ENCODE data around the gene SHANK1.

SHANK1 gene

DNA sequence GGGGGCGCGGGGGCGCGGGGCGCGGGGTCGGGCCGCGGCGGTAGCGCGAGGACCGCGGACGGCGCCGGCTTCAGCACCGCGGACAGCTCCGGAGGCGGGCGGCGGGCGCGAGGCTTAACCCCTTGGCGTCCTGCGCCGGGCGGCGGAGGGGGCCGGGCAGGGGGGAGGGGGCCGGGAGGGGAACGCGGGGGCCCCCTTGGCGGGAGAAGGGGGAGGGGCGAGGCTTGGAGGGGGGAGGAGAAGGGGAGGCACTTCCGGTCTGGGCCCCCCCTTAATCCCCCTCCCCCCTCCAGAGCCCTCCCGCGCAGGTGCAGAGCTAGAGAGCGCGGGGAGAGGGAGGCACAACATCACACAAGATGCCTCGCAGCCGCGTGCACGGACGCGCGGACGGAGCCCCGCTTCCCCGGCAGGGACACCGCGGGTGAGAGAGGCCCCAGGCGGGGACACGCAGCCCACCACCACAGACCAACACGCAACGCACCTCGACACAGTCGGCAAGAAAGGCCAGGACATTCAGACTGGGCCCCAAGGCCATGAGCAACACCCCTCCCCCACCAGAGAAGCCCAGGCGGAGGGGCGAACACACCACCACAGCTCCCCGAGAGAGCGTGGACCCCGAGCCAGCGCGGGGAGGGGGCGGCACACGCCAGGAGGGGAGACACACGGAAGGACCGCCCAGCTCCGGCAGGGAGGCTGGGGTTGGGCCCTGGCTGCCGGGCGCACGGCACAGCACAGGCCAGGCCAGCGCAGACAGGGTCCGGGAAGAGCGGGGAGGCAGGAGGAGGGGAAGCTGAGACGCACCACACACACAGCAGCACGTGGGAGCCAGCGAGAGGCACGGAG, 24.1 kb downstream of the SHANK1 start:
- DNase-seq (ENCODE audit: low read depth): no peak
- no peak overlapping the region for H3K4me3 ChIP-seq (ENCODE audit: low read depth, low read length)

DNA sequence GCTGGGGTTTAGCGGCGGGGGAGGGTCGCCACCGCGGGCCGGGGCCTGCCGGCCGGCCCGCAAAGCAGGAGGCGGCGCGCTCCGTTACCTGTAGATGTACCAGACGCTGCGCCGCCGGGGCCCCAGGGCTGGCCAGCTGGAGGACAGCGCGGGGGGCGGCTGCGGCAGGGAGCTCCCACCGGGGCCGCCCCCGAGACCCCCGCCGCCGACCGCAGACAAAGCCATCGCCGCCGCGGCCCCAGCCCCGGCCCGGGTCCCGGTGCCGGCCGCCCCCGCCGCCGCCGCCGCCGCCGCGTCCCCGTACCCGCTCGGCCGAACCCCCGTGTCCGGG, 24.8 kb downstream of the SHANK1 start:
- no peak overlapping the region for H3K4me3 ChIP-seq (ENCODE audit: low read depth, low read length)

DNA sequence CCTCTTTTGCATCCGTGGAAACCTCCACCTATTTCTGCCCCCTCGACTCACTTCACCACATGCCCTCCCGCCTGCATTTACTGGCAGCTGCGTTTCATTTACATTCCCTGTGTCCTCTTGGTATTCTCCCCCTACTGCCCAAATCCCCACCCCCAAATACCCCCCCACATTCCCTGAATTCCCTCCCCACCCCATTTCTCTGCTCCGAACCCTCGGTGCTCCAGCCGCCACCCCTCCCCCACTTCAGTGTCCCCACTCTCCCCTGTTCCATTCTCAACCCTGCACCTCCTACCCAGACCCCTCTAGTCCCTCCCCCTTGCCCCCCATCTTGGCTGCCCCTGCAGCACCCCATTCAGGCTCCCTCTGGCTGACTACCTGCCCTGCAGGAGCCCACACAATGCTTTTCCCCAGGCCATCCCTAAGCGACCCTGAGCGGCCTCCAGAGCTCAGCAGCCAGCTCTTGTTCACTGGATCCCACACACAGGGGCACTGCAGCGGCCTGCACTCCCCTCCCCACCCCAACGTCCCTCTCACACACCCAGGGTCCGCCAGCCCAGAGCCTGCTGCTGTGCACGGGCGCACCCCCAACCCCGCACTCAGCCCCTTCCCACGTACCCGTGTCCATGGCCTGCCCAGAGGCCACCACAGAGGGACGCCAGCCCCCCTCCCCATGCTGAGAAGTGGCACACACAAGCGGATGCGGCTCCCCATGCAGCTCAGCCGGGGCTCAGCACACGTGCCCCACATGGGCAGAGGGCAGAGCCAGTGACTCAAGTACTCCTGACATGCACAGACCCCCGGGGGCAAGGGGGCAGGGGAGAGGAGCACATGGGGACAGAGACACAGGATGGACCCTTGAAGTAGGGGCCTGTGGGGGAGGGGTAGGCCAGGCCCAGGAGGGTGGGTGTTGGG, 26.3 kb downstream of the SHANK1 start:
- no peak overlapping the region for H3K4me3 ChIP-seq (ENCODE audit: low read depth, low read length)
- DNase-seq (ENCODE audit: low read depth): no peak

More for the DNA sequence above, 24.8 kb downstream of the SHANK1 start:
- DNase-seq (ENCODE audit: low read depth): no peak

DNA sequence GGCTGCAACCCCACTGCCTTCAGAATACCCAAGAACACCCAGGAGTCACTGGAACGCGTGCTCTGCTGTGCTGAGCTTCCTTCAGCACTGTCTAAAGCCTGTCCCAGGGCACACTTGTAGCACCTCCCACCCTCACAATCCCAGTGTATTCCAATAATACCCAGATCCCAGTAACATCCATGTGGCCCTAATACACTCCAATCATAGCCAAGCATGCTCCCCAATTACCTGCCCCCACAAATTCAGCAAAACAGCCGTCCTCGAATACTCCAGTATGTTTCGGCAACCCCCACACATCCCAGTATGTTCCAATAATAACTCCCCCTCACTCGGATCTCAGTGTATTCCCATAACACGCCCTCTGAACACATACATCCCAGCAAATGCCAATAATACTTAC, 29.2 kb downstream of the SHANK1 start:
- DNase-seq (ENCODE audit: low read depth): no peak
- H3K4me3 ChIP-seq (ENCODE audit: low read depth, low read length): no peak overlapping the region

DNA sequence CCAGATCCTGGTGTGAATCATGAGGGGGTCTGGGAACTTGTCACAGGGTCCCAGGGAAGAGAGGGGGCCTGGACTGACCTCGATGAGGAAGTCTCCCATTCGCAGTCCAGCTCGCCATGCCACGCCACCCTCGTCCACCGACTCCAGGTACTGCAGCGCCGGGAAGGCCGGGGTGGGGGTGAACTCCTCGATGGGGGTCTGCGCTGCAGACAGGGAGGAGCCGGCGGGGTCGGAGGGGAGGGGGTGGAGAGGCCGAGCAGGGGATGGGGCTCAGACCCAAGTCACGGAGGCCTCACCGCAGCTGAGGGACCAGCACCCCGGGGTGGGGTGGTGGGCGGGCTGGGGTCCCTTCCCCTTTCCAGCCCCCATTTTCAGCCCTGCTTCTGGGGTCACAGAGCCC, 30.8 kb downstream of the SHANK1 start:
- DNase-seq (ENCODE audit: low read depth): no peak

DNA sequence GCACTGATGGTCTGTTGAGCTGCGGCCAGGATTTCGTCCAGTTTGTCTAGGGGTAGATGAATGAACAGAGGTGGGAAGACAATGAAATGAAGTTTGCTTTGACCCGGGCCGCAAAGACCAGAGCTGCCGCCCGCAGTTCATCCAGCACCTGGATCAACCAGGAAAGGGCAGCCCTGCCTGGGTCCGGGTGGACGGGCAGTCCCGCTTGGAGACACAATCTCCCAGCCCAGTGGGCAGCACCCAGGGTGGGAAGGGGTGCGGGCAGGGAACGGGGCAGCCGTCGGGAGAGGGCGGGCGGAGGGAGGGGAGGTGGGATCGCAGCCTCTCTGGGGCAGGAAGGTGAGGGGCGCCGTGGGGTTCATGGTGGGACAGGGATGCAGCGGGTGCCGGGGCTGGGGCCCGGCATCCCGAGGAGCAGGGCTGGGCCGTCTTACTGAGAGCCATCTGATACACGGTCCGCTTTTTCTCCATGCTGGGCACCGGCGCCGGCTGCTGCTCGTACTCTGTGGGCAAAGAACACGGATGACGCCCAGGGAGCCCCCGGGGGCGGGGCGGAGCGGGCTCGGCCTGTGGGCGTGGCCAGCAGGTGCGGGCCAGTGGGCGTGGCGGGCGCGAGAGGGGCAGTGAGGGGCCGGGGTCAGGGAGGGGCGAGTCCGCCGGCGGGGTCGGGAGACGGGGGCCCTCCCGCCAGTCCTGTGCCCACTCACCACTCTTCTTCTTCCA, 33.1 kb downstream of the SHANK1 start:
- no peak for DNase-seq (ENCODE audit: low read depth)
- H3K4me3 ChIP-seq (ENCODE audit: low read depth, low read length): no peak overlapping the region

More for the DNA sequence above, 30.8 kb downstream of the SHANK1 start:
- H3K4me3 ChIP-seq (ENCODE audit: low read depth, low read length): no peak overlapping the region

DNA sequence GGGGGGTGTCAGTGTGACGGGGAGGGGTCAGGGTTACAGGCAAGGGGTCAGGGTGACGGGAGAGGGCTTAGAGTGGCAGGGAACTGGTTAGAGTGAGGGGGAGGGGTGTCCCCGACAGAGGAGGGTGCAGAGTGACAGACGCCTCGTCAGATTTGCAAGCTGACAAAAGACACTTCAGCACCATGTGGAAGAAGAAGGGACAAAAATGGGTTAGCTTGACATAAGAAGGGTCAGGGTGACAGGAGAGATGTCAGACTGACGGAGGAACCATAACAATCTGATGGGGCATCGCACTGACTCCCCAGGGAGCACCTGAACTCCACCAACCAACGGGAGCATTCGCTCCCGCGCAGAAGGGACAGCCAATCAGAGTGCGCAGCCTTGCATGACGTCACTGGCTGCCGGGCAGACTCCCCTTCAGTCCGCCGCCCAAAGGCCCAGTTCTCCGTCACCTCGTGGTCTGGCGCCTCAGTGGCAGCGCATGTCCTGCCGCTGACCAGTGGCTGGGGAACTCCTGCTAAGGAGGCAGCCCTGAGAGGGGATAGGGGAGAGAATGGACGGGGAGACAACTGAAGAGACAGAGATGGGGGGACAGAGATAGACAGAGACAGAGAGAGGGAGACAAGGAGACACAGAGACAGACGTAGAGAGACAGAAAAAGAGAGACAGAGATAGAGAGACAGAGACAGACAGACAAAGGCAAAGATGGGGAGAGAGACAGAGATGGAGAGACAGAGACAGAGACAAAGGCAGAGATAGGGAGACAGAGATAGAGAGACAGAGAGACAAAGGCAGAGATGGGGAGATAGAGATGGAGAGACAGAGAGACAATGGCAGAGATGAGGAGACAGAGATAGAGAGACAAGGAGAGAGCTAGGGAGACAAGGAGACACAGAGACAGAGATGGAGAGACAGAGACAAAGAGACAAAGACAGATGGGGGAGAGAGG, 40.2 kb downstream of the SHANK1 start:
- peak; percentile 19 for DNase-seq (ENCODE audit: low read depth)
- H3K4me3 ChIP-seq (ENCODE audit: low read depth, low read length): no peak overlapping the region

DNA sequence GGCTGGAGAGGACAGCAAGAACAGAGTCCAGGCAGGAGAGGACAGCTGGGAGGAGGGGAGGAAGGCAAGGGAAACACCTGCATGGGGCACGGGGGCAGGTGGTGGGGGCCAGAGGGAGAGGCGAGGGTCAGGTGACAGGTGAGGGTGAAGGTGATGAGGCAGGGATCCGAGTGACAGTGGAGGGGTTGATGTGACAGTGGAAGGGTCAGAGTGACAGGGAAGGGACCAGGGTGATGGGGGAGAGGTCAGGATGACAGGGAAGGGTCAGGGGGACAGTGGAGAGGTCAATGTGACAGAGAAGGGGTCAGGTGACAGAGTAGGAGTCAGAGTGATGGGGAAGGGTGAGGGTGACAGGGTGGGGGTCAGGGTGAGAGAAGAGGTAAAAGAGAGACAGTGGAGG, 41.3 kb downstream of the SHANK1 start:
- DNase-seq (ENCODE audit: low read depth): no peak

DNA sequence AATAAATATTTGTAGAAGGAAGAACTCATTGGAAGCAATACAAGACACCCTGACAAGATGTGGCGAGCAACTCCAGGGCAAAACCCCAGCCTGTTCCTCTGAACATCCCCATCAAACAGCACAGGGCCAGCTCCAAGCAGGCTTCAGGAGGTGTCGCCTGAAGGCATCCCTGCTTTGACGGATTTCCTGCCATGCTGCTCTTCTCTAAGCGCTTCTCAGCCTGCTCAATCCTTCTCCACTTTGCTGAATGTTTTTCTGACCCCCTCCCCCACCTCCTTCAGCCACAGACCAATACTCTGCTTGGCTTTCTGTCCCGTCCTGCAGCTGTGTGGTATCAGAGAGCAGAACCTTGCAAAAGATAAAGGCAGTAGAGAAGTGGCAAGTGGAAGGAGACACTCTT, 42.0 kb downstream of the SHANK1 start:
- H3K4me3 ChIP-seq (ENCODE audit: low read depth, low read length): no peak overlapping the region
- no peak for DNase-seq (ENCODE audit: low read depth)

More for the DNA sequence above, 41.3 kb downstream of the SHANK1 start:
- no peak overlapping the region for H3K4me3 ChIP-seq (ENCODE audit: low read depth, low read length)

DNA sequence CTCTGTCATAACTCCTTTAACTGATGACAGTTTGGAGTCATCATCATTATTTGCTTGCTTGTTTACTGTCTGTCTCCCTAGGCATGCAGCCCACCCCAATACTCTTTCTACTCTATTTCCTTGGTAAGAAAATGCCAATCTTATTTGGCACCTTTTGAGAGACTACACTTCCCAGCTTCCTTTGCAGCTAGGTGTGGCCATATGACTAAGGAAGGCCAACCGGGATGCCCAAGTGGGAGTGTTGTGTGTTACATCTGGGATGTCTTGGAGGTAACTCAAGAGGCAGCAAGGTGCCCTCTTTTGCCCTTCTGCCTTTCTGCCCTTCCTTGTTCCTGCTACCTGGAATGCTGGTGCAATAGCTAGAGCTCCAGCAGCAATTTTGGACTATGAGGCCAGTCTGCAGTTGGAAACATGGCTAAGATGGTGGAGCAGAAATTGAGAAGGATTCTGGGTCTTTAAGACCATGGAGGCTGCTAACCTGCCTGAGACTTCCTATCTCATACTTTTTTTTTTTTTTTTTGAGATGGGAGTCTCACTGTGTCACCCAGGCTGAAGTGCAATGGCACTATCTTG, 42.9 kb downstream of the SHANK1 start:
- no peak for DNase-seq (ENCODE audit: low read depth)
- H3K4me3 ChIP-seq (ENCODE audit: low read depth, low read length): no peak overlapping the region

DNA sequence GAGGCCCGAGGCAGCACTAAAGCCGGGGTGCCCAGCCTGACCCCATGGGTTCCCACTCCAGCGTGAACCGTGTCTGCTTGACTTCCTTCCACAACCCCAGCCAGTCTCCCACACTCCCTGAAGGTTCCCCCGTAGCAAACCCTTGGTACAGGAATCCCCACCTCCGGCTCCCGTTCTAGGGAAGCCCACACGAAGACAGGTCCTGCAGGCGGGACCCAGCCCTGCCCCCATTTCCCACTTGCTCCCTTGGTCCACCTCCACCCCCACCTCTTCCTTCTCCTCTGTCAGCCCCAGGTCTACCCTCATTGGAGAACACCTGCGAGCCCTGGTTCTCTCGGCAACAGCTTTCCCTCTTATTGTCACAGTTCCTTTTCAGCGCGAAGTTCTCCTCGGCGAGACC, 46.5 kb downstream of the SHANK1 start:
- DNase-seq (ENCODE audit: low read depth): no peak
- no peak overlapping the region for H3K4me3 ChIP-seq (ENCODE audit: low read depth, low read length)

DNA sequence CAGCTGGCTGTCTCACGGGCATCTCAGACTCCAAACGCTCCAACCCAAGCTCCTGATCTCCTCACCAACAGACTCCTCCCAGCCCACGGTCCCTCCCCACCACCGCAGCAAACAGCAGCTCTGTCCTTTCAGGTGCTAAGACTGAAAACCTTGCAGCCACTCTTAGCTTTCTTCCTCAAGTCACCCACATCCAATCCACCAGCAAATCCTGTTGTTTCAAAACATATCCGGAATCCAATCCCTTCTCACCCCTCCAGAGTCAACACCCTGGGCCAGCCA, 49.6 kb downstream of the SHANK1 start:
- H3K4me3 ChIP-seq (ENCODE audit: low read depth, low read length): no peak overlapping the region
- DNase-seq (ENCODE audit: low read depth): no peak

DNA sequence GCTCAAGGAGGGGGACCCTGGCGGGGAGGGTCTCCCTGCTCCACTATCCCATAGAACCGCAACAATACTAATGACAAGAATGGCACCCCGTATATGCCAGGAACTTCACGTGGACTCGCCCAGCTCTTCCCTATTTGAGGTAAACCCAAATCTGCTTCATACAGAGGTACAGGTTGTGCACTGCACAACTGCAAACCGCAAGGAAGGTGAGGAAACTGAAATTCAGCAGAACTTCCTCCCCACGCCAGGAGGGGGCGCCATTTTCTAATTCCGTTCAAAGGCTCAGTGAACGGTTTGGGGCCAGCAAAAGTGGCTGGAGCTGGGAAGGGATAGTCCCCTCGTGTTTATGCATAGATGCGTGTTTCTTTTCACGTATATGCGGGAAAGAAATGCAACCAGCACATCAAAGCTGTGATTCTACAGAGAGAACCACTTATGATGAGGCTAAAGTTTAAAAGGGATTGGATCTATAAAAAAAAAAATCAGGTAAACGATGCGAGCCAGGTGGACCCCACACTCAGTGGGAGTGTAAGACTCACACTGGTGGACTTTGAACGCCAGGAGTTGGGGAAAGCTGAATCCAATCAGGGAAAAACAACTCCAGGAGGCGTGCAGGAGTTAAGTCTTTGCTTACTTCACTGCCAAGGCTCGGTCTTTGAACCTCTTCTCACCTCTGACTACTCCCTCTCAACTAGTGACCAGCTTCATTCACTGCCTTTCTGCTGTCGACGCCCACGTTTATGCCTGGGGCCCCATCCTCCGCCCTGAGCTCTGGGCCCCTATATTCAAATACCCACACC, 50.1 kb downstream of the SHANK1 start:
- DNase-seq (ENCODE audit: low read depth): no peak
- H3K4me3 ChIP-seq (ENCODE audit: low read depth, low read length): no peak overlapping the region

DNA sequence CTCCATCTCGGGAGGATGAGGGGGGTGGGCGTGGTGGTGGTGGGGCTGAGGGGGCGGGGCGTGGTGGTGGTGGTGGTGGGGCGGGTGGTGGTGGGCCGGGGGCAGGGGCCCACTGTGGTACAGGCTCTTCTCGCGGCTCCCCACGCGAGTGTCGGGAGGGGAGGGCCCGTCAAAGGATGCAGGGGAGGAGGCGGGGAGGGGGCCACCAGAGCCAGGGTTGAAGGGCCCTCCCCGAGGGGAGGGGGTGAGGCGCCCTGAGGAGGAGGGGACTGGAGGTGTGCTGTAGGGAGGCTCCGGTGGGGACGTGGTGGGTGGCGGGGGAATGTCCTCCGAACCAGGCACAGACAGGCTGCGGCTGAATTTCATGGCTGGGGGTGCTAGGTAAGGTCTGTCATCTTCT, 50.7 kb downstream of the SHANK1 start:
- no peak for DNase-seq (ENCODE audit: low read depth)
- no peak overlapping the region for H3K4me3 ChIP-seq (ENCODE audit: low read depth, low read length)

DNA sequence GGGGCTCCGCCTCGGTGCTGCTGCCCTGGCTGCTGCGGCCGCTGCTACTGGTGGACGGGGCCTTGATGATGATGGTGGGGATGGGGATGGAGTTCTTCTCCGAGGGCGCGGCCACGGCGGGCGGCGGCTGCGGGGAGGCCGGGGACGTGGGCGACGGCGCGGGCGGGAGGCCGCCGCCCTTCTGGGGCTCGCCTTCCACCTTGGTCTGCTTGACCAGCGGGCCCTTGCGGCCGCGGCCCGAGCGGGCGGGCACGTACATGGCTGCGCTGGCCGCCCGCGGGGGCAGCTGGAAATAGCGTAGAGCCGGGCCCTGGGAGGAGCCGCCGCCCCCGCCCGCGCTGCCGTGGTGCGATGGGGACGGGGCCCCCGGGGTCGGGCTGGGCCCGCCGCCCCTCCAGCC, 51.2 kb downstream of the SHANK1 start:
- no peak overlapping the region for H3K4me3 ChIP-seq (ENCODE audit: low read depth, low read length)
- DNase-seq (ENCODE audit: low read depth): no peak

DNA sequence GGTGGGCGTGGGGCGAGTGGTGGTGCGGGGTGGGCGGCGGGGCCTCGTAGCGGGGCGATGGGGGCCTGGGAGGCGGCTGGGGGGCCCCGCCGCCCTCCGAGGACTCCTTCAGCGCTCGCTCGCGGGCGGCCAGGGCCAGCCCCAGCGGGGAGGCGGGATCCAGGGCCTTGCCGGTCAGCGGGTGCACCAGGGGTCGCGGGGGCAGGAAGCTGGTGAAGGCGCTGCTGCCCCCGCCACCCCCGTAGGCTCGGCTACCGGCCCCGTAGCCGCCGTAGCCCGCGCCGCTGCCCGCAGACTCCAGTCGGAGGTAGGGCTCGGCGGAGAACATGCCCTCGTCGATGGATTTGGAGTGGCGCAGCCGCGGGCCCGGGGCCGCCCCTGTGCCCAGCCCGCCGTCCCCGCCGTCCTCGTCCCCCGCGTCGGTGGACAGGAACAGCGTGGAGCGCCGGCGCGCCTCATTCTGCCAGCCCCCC, 51.8 kb downstream of the SHANK1 start:
- H3K4me3 ChIP-seq (ENCODE audit: low read depth, low read length): no peak overlapping the region
- no peak for DNase-seq (ENCODE audit: low read depth)

DNA sequence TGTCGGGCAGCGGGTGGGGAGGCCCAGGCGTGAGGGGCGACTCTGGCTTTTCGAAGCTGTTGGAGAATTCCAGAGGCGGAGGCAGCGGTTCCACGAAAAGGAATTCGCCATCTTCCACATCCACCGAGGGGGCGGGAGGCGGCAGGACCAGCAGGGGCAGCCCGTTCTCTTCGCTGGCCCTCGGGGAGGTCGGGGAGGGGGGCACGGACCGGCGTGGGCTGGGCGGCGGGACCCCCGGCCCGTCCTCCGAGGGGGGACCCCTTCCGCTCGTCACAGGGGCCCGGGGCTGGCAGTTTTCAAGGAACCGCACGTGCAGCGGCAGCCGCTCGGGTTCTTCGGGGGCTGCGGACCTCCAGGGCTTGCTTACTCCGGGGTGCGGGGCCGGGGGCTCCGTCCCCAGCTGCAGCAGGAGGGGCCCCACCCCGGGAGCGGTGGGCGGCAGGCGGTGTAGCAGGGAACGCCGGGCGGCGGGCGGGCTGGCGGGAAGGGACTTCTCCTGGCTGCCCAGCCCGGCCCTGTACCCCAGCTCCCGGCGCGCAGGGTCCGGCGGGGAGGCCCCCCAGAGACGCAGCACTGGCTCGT, 52.3 kb downstream of the SHANK1 start:
- DNase-seq (ENCODE audit: low read depth): no peak

More for the DNA sequence above, 52.3 kb downstream of the SHANK1 start:
- H3K4me3 ChIP-seq (ENCODE audit: low read depth, low read length): no peak overlapping the region

Measured in skeletal muscle cell (primary cell).